ENCODE results near the gene TIMMDC1.

- TF ChIP-seq CTCF (IDR thresholded peaks at IDR 0.05) (no peak), POLR2A (IDR thresholded peaks at IDR 0.05) (no peak)
These were observed 32.1 kb downstream of the TIMMDC1 start for GRCh38 chr3:119530456-119530855.

Data from transverse colon (tissue), 3 donors.